ENCODE measurements around the gene EFCAB8. TPM values are rescaled to one million over a fixed set of nuclear protein-coding genes. Genes with fewer than 3 reads are reported as not detected.

EFCAB8 gene
- total and polyA plus RNA-seq, 9 donors: 0.08 to 0.20 TPM; not detected in 7

- TF ChIP-seq POLR2A (IDR thresholded peaks at IDR 0.05): no peak
- no peak for TF ChIP-seq CTCF (IDR thresholded peaks at IDR 0.05)
- no peak for TF ChIP-seq EP300 (IDR thresholded peaks at IDR 0.05)
- no peaks in the 10 kb centered on the region for H3K9me3 ChIP-seq
- intact Hi-C loops (cut with DNase I): loop anchor here in 1 of 4 donors (10.0 kb wide), 1 partner anchor 56 kb away; no protein-coding TSS in a partner anchor
- no peaks in the 10 kb centered on the region for H3K27me3 ChIP-seq
- no peaks in the 10 kb centered on the region for H3K4me1 ChIP-seq (ENCODE audit: insufficient read depth)
- 81 to 85% (median 83%) methylated on average over 23 of the region's 23 CpGs for WGBS, 3 donors
- no peaks in the 10 kb centered on the region for H3K36me3 ChIP-seq
- no peak overlapping the region for H3K4me3 ChIP-seq
- no peak for DNase-seq
- H3K27ac ChIP-seq: no peak overlapping the region
Measured at GRCh38 chr20:33008336-33009213, 149.9 kb downstream of the EFCAB8 start.

- H3K27ac ChIP-seq: no peak overlapping the region
- WGBS, 3 donors: 51 to 58% (median 54%) methylated on average over 18 to 19 of the region's 19 CpGs
- intact Hi-C loops (cut with DNase I): loop anchor here in 1 of 4 donors (10.0 kb wide), 1 partner anchor 55 kb away; no protein-coding TSS in a partner anchor
- TF ChIP-seq POLR2A (IDR thresholded peaks at IDR 0.05) (no peak), CTCF (IDR thresholded peaks at IDR 0.05) (no peak), EP300 (IDR thresholded peaks at IDR 0.05) (no peak)
- H3K4me1 ChIP-seq (ENCODE audit: insufficient read depth): no peaks in the 10 kb centered on the region
- H3K9me3 ChIP-seq: no peaks in the 10 kb centered on the region
- H3K27me3 ChIP-seq: no peaks in the 10 kb centered on the region
- H3K4me3 ChIP-seq: no peak overlapping the region
- DNase-seq: no peak
- H3K36me3 ChIP-seq: no peaks in the 10 kb centered on the region
Measured at GRCh38 chr20:33009214-33010132, 150.8 kb downstream of the EFCAB8 start.

- intact Hi-C loops (cut with DNase I): no loop called here
- Histone ChIP-seq H3K27ac (no peak overlapping the region), H3K4me3 (no peak overlapping the region), H3K4me1 (ENCODE audit: insufficient read depth) (no peaks in the 10 kb centered on the region), H3K9me3 (no peaks in the 10 kb centered on the region), H3K36me3 (no peaks in the 10 kb centered on the region), H3K27me3 (no peaks in the 10 kb centered on the region)
- no peak for TF ChIP-seq CTCF (IDR thresholded peaks at IDR 0.05)
- no peak for TF ChIP-seq POLR2A (IDR thresholded peaks at IDR 0.05)
- no peak for TF ChIP-seq EP300 (IDR thresholded peaks at IDR 0.05)
- 69 to 78% (median 76%) methylated on average over 5 of the region's 5 CpGs for WGBS, 3 donors
- no peak for DNase-seq
Measured at GRCh38 chr20:33010133-33010504, 151.4 kb downstream of the EFCAB8 start.

- Histone ChIP-seq H3K4me1 (ENCODE audit: insufficient read depth) (no peaks in the 10 kb centered on the region), H3K4me3 (no peak overlapping the region), H3K9me3 (no peaks in the 10 kb centered on the region), H3K27ac (no peak overlapping the region), H3K27me3 (no peaks in the 10 kb centered on the region), H3K36me3 (no peaks in the 10 kb centered on the region)
- 76 to 84% (median 79%) methylated on average over 8 of the region's 8 CpGs for WGBS, 3 donors
- no peak for TF ChIP-seq EP300 (IDR thresholded peaks at IDR 0.05)
- intact Hi-C loops (cut with DNase I): no loop called here
- DNase-seq: no peak
Measured at GRCh38 chr20:33010674-33011449, 152.1 kb downstream of the EFCAB8 start.

Other genes starting within 250 kb of the EFCAB8 start
- gene C20orf203, start 185.0 kb upstream of the EFCAB8 start, total RNA-seq: 1 to 10 TPM in 1 of 7 donors, under 1 TPM in 5, not detected in 1; 0.11 to 1.1 (median 0.55) TPM
- under 1 TPM; 0.08 to 0.28 TPM for gene C20orf203, start 185.0 kb upstream of the EFCAB8 start, polyA plus RNA-seq
- 10 to 100 TPM; 14.2 to 38.4 (median 25.4) TPM for gene COMMD7, start 115.5 kb upstream of the EFCAB8 start, total RNA-seq
- gene COMMD7, start 115.5 kb upstream of the EFCAB8 start, polyA plus RNA-seq: 10 to 100 TPM; 36.0 to 51.8 TPM
- 1 to 10 TPM in 2 of 7 donors, under 1 TPM in 5; 0.46 to 2.1 (median 0.80) TPM for gene DNMT3B, start 96.5 kb upstream of the EFCAB8 start, total RNA-seq
- 1 to 10 TPM in 1 of 2 donors, under 1 TPM in 1; 0.67 to 1.0 TPM for gene DNMT3B, start 96.5 kb upstream of the EFCAB8 start, polyA plus RNA-seq
- 10 to 100 TPM; 43.3 to 94.1 (median 83.2) TPM for gene MAPRE1, start 39.0 kb upstream of the EFCAB8 start, total RNA-seq
- 100 to 1,000 TPM in 1 of 2 donors, 10 to 100 TPM in 1; 34.9 to 110 TPM for gene MAPRE1, start 39.0 kb upstream of the EFCAB8 start, polyA plus RNA-seq
- not detected for gene SUN5, start 145.5 kb downstream of the EFCAB8 start, total RNA-seq
- not detected for gene SUN5, start 145.5 kb downstream of the EFCAB8 start, polyA plus RNA-seq
- under 1 TPM in 1 of 7 donors, not detected in 6; 0.26 TPM for gene BPIFB2, start 148.8 kb downstream of the EFCAB8 start, total RNA-seq
- gene BPIFB2, start 148.8 kb downstream of the EFCAB8 start, polyA plus RNA-seq: not detected
- gene BPIFB6, start 172.7 kb downstream of the EFCAB8 start, total RNA-seq: not detected
- not detected for gene BPIFB6, start 172.7 kb downstream of the EFCAB8 start, polyA plus RNA-seq
- under 1 TPM in 1 of 7 donors, not detected in 6; 0.15 TPM for gene BPIFB3, start 195.0 kb downstream of the EFCAB8 start, total RNA-seq
- not detected for gene BPIFB3, start 195.0 kb downstream of the EFCAB8 start, polyA plus RNA-seq
- gene BPIFB4, start 220.7 kb downstream of the EFCAB8 start, total RNA-seq: not detected
- not detected for gene BPIFB4, start 220.7 kb downstream of the EFCAB8 start, polyA plus RNA-seq

Measured in ovary (tissue), 9 donors.